K562 (cell line): Measurements from ENCODE around the gene HHATL. TPM values are rescaled to one million over a fixed set of nuclear protein-coding genes. Genes with fewer than 3 reads are reported as not detected.

Experiments
- ATAC-seq: fragments of 200-7000 bp; cut with Tn5 transposase; 3 replicates; pipeline ENCODE4 v1.9.1; 2020; ENCODE audit warnings: moderate library complexity
- BruUV-seq: library from RNA; stranded (reverse); fragments of 400-500 nt; replicated peaks from 2 replicates; lab custom pipeline; 2021; lab: Mats Ljungman, UMichigan
- CTCF ChIA-PET: fragments of 300-600 bp; formaldehyde crosslinking; extraction: SDS; loops from one replicate; lab custom pipeline; 2021; ENCODE audit warnings: low intra/inter-chr PET ratio; lab: Yijun Ruan, JAX
- POLR2A ChIA-PET: fragments of 300-600, 350-650 bp; sonication (Branson Sonifier 250); formaldehyde crosslinking; extraction: SDS; loops from one replicate; lab custom pipeline; 2021; ENCODE audit warnings: antibody characterized with exemption, inconsistent platforms; lab: Yijun Ruan, JAX
- DNase-seq, 4 experiments: peaks; one replicate each; pipeline versions ENCODE4 v3.0.0 to v3.0.0-alpha.2; 2011 to 2018; ENCODE audit warnings: low spot score in 3 of 4, mixed read lengths in 3 of 4; ENCODE audit errors: extremely low read depth in 1 of 4
- FAIRE-seq: peaks from 2 replicates; lab custom pipeline; 2011; peaks lifted over from hg19 to GRCh38; lab: Jason Lieb, UNC
- H2AFZ ChIP-seq: 2 replicates; pipeline ENCODE4 v1.6.0; 2011; ENCODE audit warnings: low read depth, low read length, control low read depth, inconsistent platforms
- H3K27ac ChIP-seq: fragments of 200-600 bp; 3 replicates; pipeline ENCODE4 v1.8.0; 2011; ENCODE audit warnings: low read depth, mild to moderate bottlenecking, control low read depth, inconsistent platforms, low read length, moderate library complexity, mixed read lengths; ENCODE audit errors: extremely low read depth
- H3K27me3 ChIP-seq, 2 experiments: fragments of 300-600 bp in 1 of 2; 2 replicates in 1 of 2; 3 replicates in 1 of 2; pipeline versions ENCODE4 v1.6.0 to v1.8.0; 2011; ENCODE audit warnings: inconsistent platforms in 2 of 2, low read length in 2 of 2, mild to moderate bottlenecking in 1 of 2, mixed read lengths in 1 of 2, moderate library complexity in 1 of 2; ENCODE audit not compliant: control insufficient read depth in 2 of 2, insufficient read depth in 2 of 2
- H3K36me3 ChIP-seq: fragments of 300-600 bp; 3 replicates; pipeline ENCODE4 v1.8.0; 2011; ENCODE audit warnings: mild to moderate bottlenecking, low read length, inconsistent platforms; ENCODE audit not compliant: control insufficient read depth, insufficient read depth
- H3K4me1 ChIP-seq, 2 experiments: fragments of 200-600 bp in 1 of 2; replicated peaks in 1 of 2; 2 replicates in 1 of 2; 3 replicates in 1 of 2; pipeline versions ENCODE4 v1.5.1 to v1.8.0; 2011; ENCODE audit warnings: inconsistent platforms in 2 of 2, low read length in 2 of 2, mild to moderate bottlenecking in 1 of 2, mixed read lengths in 1 of 2, moderate library complexity in 1 of 2; ENCODE audit not compliant: control insufficient read depth in 2 of 2, insufficient read depth in 2 of 2
- H3K4me2 ChIP-seq: 2 replicates; pipeline ENCODE4 v1.6.1; 2011; ENCODE audit warnings: low read length, control low read depth, inconsistent platforms, mixed read lengths; ENCODE audit not compliant: insufficient read depth
- H3K4me3 ChIP-seq: fragments of 200-600 bp; sonication (generic), shearing (Covaris generic); 2 replicates; pipeline ENCODE4 v1.5.1; 2016; ENCODE audit warnings: control low read depth, inconsistent platforms
- H3K79me2 ChIP-seq: fragments of 200-600 bp; 3 replicates; pipeline ENCODE4 v1.8.0; 2011; ENCODE audit warnings: low read length, inconsistent platforms; ENCODE audit not compliant: control insufficient read depth, insufficient read depth
- H3K9ac ChIP-seq, 2 experiments: 2 replicates each; pipeline versions ENCODE4 v1.6.0 to v1.6.1; 2011; ENCODE audit warnings: low read depth in 2 of 2, low read length in 2 of 2, control low read depth in 1 of 2, inconsistent platforms in 1 of 2, mild to moderate bottlenecking in 1 of 2, mixed read lengths in 1 of 2; ENCODE audit not compliant: insufficient read depth in 1 of 2
- H3K9me1 ChIP-seq: one replicate; pipeline ENCODE4 v1.6.0; 2011; ENCODE audit warnings: inconsistent platforms, mild to moderate bottlenecking, low read length, moderate library complexity; ENCODE audit not compliant: control insufficient read depth, insufficient read depth
- H3K9me3 ChIP-seq: replicated peaks from 2 replicates; pipeline ENCODE4 v1.5.1; 2011; ENCODE audit warnings: low read depth, low read length, inconsistent platforms; ENCODE audit not compliant: control insufficient read depth, insufficient read depth
- H4K20me1 ChIP-seq: replicated peaks from 2 replicates; pipeline ENCODE4 v1.6.1; 2011; ENCODE audit warnings: low read length, inconsistent platforms, mixed read lengths; ENCODE audit not compliant: control insufficient read depth, insufficient read depth
- HDAC6 ChIP-seq: IDR thresholded peaks from 2 replicates; pipeline ENCODE4 v1.6.1; 2012; ENCODE audit warnings: low read depth, mild to moderate bottlenecking, control low read depth, inconsistent platforms, low read length, moderate library complexity
- HMGN3 ChIP-seq: IDR thresholded peaks from 2 replicates; pipeline ENCODE4 v1.6.1; 2011; ENCODE audit warnings: borderline replicate concordance, low read depth, mild to moderate bottlenecking, mixed read lengths, low read length; ENCODE audit not compliant: insufficient read length; ENCODE audit errors: extremely low read depth
- HNRNPK ChIP-seq: fragments of 200-400 bp; formaldehyde crosslinking; IDR thresholded peaks from one replicate; pipeline ENCODE4 v1.6.1; 2018; ENCODE audit warnings: mild to moderate bottlenecking, low read depth, low read length; ENCODE audit not compliant: poor library complexity, severe bottlenecking
- KAT2B ChIP-seq: IDR thresholded peaks from one replicate; pipeline ENCODE4 v1.6.1; 2012; ENCODE audit warnings: low read depth, mild to moderate bottlenecking, control low read depth, inconsistent platforms, low read length, moderate library complexity
- MCM7 ChIP-seq, 2 experiments: fragments of 450-650 bp; IDR thresholded peaks; 2 replicates each; pipeline ENCODE4 v1.6.1; 2016 to 2018
- NFE2L1 ChIP-seq: fragments of 450-650 bp; IDR thresholded peaks from 2 replicates; pipeline ENCODE4 v1.6.1; 2016; ENCODE audit warnings: missing genetic modification characterization, low read depth, mild to moderate bottlenecking, missing compliant biosample characterization, moderate library complexity, borderline replicate concordance
- PRPF4 ChIP-seq: fragments of 200-400 bp; formaldehyde crosslinking; IDR thresholded peaks from one replicate; pipeline ENCODE4 v1.6.1; 2017; ENCODE audit warnings: low read length, low read depth, mild to moderate bottlenecking; ENCODE audit not compliant: insufficient read depth, poor library complexity, severe bottlenecking
- RBM17 ChIP-seq: fragments of 200-400 bp; formaldehyde crosslinking; IDR thresholded peaks from 2 replicates; pipeline ENCODE4 v1.6.1; 2017; ENCODE audit warnings: low read depth, mild to moderate bottlenecking, low read length, borderline replicate concordance
- RCOR1 ChIP-seq, 2 experiments: IDR thresholded peaks; 2 replicates each; pipeline ENCODE4 v1.6.1; 2012; ENCODE audit warnings: low read depth in 2 of 2, low read length in 2 of 2, borderline replicate concordance in 1 of 2, improper control_type of control experiment in 1 of 2
- RFX7 ChIP-seq: fragments of 250-450 bp; sonication (Bioruptor Pico); IDR thresholded peaks from 2 replicates; pipeline ENCODE4 v1.5.1; 2021; ENCODE audit warnings: mild to moderate bottlenecking
- SP2 ChIP-seq: IDR thresholded peaks from 2 replicates; pipeline ENCODE4 v1.6.1; 2011; ENCODE audit warnings: mild to moderate bottlenecking, low read depth, low read length, moderate library complexity; ENCODE audit not compliant: poor library complexity, severe bottlenecking; ENCODE audit errors: extremely low read depth
- SRSF7 ChIP-seq: fragments of 200-400 bp; formaldehyde crosslinking; optimal IDR thresholded peaks from 2 replicates; pipeline ENCODE3; 2017; ENCODE audit warnings: mild to moderate bottlenecking, low read depth, low read length
- TARDBP ChIP-seq: fragments of 450-650 bp; IDR thresholded peaks from 2 replicates; pipeline ENCODE4 v1.6.1; 2016
- TBP ChIP-seq: optimal IDR thresholded peaks from 2 replicates; pipeline ENCODE3; 2011; ENCODE audit warnings: low read depth, low read length, improper control_type of control experiment
- ZNF133 ChIP-seq: fragments of 250-450 bp; sonication (Bioruptor Pico); IDR thresholded peaks from 2 replicates; pipeline ENCODE4 v1.4.0; 2020; ENCODE audit warnings: mild to moderate bottlenecking
- ZNF24 ChIP-seq: fragments of 450-650 bp; IDR thresholded peaks from 2 replicates; pipeline ENCODE4 v1.6.1; 2016
- WGBS: fragments of 100-300 bp; shearing (Covaris generic); methylation state at CpG from one replicate; pipeline ENCODE4 v1.1.6; 2016; ENCODE audit warnings: low coverage, mixed read lengths; ENCODE audit not compliant: insufficient coverage; ENCODE audit errors: missing lambda C conversion rate; 5-methylcytosine and 5-hydroxymethylcytosine counted together
- in situ Hi-C: fragments of 300-500 bp; cut with MboI; formaldehyde crosslinking; loops from 4 replicates; pipeline ENCODE4 v1.15.0; 2018; ENCODE audit warnings: inconsistent platforms, mixed read lengths
- intact Hi-C: fragments of 100-400 bp; cut with micrococcal nuclease; formaldehyde crosslinking; loops from 2 replicates; pipeline ENCODE4 v1.14.2; 2022
- polyA plus RNA-seq, 8 experiments: library from polyadenylated mRNA; depleted of rRNA in 4 of 8; stranded (reverse) in 5 of 8; unstranded in 3 of 8; fragments of >200 nt; fragmentation: Nextera tagmentation in 2 of 8; fragmentation: Illumina TruSeq in 1 of 8; extraction: Ambion mirVana in 2 of 8; extraction: Trizol in 1 of 8; gene quantifications; 2 replicates each; pipeline versions ENCODE4 v1.2.1 to v1.2.3, GENCODE V29; 2011 to 2014; ENCODE audit warnings: inconsistent platforms in 1 of 8, missing spikeins in 1 of 8
- total RNA-seq, 7 experiments: library from RNA; depleted of rRNA in 6 of 7; stranded (reverse); fragments of >200 nt in 6 of 7; fragmentation: Illumina TruSeq in 2 of 7; extraction: Trizol in 2 of 7; gene quantifications; 2 replicates each; pipeline versions ENCODE4 v1.2.1 to v1.2.3, GENCODE V29; 2011 to 2021; ENCODE audit warnings: low replicate concordance in 1 of 7

Gene HHATL
- total and polyA plus RNA-seq, 9 of the 15 experiments (the other 6 are each of a cell fraction or from before 2014, with no cell fraction given), result not detected

- no TSS peak for BruUV-seq
- no peaks in the 10 kb centered on the region for H3K9me3 ChIP-seq
- ATAC-seq (no peak), FAIRE-seq (no peak), DNase-seq (no peak)
- 0% methylated on average over 5 of the region's 5 CpGs for whole genome bisulfite sequencing
- H3K27ac ChIP-seq, result no peak overlapping the region
- intact Hi-C loops, result no loop called here
- H3K4me1 ChIP-seq, result peaks cover 0 to 12% of the 10 kb centered on the region in 2 experiments; a peak in 1 of 5 replicates
- H4K20me1 ChIP-seq, result peaks cover 17% of the 10 kb centered on the region
- H3K79me2 ChIP-seq, result no peaks in the 10 kb centered on the region
- H3K4me2 ChIP-seq, result no peak overlapping the region
- no peaks in the 10 kb centered on the region for H3K36me3 ChIP-seq
- TF ChIP-seq MCM7 (IDR thresholded peaks at IDR 0.05) (no peak), NFE2L1 (tag) (no peak), HDAC6 (no peak), HMGN3 (no peak), TBP (no peak), SRSF7 (no peak), TARDBP (no peak), PRPF4 (no peak), ZNF133 (CRISPR knock-in tag) (no peak), RBM17 (no peak), KAT2B (no peak), RCOR1 (IDR thresholded peaks at IDR 0.05; ENCODE audit: borderline replicate concordance in 1 of 2, low read depth in 2 of 2, low read length in 2 of 2) (no peak), ZNF24 (no peak), HNRNPK (no peak), SP2 (no peak), RFX7 (CRISPR knock-in tag) (no peak)
- ChIA-PET CTCF (no interaction called here), POLR2A (interaction anchor here (0.6 to 1.2 kb wide), 2 partner anchors 9 to 49 kb away, joined by 3 to 4 read pairs; no protein-coding TSS in a partner anchor)
- in situ Hi-C loops, result no loop called here
- no peak overlapping the region for H3K4me3 ChIP-seq
- no peak overlapping the region for H2AFZ ChIP-seq
- peaks cover 8 to 41% of the 10 kb centered on the region in 2 experiments for H3K27me3 ChIP-seq
- peaks cover 5% of the 10 kb centered on the region for H3K9me1 ChIP-seq
- no peak overlapping the region for H3K9ac ChIP-seq
Observed at GRCh38 chr3:42703695-42704025, 1.1 kb upstream of the HHATL start.
